ENCODE data around the gene PPM1L.
"Not testable (repeated sequence)": the region's sequence is repeated elsewhere in the genome, so short reads cannot be mapped to it uniquely, and the experiment has no call there.

Gene PPM1L

DNA sequence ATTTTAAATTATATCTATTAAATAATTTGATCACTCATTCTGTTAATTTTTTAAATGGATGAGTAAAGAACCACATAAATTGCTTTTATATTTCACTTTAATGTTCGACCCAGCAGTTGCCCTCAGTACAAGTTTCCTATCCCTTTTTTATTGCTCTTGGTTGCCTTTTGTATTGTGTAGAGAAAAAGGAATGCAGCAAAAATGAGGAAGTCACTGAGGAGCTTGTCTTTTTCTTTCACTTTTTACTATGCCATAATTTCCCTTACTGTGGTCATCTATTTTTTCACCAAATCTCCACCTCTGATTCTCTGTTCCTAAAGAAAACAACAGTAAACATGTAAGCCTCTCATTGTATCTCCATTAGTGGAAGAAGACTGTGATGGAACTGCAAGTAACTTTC, 226.5 kb downstream of the PPM1L start:
- DNase-seq (ENCODE audit: low read depth, low spot score), result no peak

DNA sequence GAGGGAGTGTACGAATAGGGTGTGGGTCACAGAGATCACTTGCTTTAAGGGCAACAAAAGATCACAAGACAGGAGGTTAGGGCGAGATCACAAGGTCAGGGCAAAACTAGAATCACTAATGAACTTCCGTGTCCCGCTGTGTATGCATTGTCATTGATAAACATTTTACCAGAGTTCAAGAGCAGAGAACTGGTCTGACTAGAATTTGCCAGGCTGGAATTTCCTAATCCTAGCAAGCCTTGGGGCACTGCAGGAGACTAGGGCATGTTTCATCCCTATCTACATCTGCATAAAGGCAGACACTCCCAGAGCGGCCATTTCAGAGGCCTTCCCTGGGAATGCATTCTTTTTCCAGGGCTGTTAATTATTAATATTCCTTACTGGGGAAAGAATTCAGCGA, 227.9 kb downstream of the PPM1L start:
- not testable (repeated sequence) for DNase-seq (ENCODE audit: low read depth, low spot score)

DNA sequence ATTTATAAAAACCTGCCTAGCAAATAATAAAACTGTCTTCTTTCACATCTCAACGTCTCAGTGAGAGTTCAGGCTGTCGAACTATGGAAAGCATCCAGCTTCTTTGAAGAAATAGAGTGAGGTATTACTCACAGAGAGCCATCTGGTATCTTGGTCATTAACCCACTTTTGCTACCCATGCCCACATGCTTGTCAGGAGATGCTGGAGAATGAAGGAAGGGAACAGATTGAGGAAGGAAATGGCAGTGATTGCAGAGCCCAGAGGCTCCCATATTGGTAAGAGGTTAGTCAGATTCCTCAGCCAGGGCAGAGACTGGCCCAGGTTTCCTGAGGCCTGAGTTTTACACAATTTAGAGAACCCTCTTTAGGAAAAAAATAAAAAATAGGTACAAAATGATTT, 230.0 kb downstream of the PPM1L start:
- DNase-seq (ENCODE audit: low read depth, low spot score), result no peak

DNA sequence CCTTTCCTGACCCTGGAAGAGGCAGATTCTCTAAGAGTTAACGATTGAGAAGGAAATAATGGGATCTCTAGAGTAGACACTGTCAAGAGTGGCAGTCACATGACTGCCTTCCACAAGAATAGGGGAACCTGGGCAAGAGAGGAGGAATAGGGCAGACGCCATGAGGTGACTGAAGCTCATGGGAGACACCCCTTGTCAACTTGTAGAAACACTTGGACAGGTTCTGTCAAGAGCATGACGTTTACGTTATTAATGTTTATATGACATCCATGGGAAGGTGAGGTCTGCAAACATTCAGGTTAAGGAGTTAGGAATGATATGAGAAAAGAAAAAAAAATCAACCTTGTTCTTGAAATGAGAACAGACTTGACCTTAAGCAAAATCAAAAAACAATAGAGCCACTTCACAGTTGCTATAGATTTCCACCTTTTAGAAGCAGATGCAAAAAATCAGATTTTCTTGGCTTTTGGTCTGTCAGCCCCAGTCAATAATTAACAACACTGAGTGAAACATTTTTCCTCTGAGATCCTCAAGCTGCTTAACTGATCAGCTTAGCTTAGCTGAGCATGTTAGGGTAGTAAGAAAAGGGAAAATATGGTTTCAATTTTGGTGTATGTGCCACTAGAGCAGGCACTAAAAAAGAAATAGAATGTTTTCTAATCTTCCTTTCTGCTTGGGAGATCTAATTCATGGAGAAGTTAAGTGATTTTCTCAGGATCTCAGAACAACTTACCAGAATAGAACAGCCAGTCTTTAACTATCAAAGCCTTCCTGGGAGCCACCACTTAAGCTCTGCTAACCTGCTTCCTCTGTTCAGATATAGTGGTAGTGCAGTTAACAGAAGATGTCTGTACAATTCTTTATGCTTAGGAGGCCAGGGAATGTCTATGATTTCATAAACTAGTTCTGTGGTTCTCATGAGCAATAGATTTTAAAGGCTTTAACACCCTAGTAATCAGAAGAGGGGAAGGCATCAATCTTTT, 232.2 kb downstream of the PPM1L start:
- DNase-seq (ENCODE audit: low read depth, low spot score), result no peak

DNA sequence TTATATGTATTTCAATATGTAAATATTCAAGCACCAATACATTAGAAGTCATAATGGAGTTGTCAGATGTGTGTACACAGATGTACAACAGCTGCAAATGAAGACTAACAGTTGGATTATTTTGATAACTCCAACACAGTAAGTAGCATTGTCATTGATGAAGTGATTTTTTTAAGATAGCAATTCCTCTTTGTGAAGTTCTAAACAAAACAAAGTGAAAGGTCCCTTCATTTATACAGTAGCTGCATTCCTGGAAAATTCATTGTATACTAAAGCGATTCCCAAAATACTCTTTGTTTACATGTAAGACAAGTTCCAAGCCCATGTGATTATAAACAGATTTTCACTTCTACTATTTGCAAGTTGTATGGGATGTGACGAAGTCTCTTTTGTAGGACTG, 234.4 kb downstream of the PPM1L start:
- DNase-seq (ENCODE audit: low read depth, low spot score), result no peak

DNA sequence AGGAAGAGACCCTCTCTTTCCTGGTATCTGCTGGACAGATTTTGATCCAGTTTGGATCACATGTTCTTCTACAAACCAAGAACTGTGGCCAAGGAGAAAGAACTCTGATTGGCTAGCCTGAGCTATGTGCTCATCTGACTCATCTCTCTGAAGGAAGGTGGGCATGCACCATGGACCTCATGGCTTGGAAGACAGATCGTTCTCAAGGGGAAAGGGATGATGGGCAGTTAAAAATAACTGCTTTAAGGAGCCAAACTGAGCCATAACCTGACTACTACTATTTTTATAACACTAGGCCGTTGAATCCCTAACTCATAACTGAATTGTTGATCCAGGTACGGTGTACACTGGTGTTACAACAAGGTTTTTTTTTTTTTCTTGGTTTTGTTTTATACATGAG, 236.7 kb downstream of the PPM1L start:
- no peak for DNase-seq (ENCODE audit: low read depth, low spot score)

DNA sequence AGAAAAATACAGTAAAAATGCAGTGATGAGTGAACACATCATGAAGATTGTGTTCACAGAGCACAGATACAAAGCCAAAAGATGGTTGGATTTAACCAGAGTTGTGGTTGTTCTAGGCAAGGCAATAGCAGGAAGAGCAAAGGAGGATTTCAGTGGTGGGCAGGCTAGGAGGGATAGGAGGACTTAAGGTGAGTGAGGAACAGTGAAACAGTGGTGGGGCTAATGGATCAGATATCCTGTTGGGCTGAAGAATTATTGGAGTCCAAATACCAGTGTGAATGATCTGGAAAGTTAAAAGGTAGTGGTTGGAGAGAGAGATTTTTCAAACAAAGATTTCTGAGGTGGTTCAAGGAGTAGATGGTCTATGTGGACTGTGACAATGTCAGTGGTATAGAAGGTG, 240.8 kb downstream of the PPM1L start:
- no peak for DNase-seq (ENCODE audit: low read depth, low spot score)

DNA sequence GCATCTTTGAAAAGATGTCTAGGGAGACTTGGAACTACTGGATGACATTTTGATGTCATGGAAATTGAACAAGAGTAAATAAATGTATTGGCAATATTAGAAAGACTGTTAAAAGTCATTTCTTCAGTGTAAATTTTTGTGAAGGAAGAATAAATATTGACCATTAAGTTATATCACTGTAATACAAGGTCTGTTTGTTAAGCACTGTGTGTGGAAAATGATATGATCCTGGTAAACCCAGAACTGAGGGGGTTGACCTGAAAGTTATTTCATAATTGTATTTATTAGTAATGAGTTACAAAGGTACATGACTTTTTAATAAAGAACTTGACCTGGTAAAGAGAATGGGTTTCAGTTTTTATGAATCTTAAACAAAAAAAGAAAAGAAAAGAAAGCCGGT, 242.6 kb downstream of the PPM1L start:
- no peak for DNase-seq (ENCODE audit: low read depth, low spot score)

DNA sequence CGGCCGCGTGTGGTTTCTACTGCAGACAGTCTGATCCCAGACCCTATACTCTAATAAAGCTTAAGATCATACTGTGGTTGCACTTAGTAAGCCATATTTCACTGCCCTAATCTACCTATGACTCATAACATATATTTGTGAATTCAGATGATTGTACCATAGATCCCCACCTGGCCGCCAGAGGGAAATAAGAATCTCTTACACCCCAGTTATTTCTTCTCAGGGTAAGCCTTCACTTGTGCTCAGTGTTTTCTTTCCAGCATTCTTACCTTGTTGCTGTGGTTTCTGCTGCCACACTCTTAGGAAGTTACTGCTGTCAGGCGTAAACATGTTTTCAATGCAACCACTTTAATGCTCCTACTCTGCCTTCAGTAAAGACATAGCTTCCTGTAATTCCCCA, 243.2 kb downstream of the PPM1L start:
- DNase-seq (ENCODE audit: low read depth, low spot score), result peak; percentile 63

DNA sequence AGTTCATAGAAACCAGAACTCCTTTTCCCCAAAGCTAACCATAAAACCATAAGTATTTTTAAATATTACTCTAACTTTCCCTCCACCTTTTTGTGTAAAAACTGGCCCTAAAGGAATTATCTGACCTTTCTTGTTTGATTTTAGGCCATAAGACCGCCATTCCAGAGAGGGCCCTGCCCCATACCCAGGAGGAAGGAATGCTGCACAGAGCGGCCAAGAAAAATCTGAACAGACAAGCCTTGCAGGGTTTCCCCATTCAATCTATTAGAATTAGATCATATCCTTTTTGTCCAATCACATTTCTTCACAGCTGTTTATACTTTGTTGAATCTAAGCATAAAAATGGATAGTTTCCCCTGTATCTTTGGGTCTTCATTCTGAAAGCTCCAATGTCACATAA, 252.1 kb downstream of the PPM1L start:
- DNase-seq (ENCODE audit: low read depth, low spot score), result no peak

DNA sequence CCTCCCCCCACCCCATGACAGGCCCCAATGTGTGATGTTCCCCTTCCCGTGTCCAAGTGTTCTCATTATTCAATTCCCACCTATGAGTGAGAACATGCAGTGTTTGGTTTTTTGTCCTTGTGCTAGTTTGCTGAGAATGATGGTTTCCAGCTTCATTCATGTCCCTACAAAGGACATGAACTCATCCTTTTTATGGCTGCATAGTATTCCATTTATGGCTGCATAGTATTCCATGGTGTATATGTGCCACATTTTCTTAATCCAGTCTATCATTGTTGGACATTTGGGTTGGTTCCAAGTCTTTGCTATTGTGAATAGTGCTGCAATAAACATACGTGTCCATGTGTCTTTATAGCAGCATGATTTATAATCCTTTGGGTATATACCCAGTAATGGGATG, 254.1 kb downstream of the PPM1L start:
- not testable (repeated sequence) for DNase-seq (ENCODE audit: low read depth, low spot score)

DNA sequence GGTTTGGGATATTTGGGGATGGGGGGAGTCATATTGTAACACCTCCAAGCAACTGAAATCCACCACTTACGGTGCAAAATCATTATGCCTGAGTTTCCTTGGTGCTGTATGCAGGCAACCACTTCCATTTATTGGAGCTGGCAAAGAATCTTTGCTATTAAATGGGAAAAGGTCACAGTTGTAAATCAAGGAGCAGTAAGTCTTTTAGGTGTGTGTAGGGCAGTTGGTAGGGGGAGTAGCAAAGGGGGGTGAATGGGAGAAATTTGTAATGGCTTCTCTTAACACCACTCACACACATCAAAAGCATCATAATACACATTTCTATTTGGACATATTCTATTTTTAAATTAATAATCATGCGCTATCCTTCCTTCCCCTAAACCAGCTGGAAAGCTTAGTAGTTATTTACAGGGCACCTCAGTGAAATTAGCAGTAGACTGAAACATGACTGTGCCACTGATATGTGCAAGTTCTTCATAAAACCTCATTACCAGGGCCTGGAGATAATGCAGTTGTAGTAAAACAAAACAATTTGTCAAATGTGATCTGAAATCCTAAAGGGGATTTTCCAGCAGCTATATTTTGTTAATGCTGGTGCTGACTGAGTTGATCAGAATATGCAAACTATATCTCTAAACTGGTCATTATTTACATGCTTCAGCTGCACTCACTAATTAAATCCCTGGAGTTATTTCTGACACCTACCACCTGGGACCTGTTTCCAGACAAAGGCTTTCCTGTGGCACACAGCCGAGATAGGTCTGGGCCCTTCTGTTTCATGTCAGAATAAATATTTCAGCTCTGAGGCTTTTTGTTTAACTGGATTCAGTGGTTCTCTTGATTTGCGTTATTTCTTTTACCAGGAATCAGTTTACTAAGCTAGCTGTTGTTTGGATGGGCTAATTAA, 259.1 kb downstream of the PPM1L start:
- no peak for DNase-seq (ENCODE audit: low read depth, low spot score)

DNA sequence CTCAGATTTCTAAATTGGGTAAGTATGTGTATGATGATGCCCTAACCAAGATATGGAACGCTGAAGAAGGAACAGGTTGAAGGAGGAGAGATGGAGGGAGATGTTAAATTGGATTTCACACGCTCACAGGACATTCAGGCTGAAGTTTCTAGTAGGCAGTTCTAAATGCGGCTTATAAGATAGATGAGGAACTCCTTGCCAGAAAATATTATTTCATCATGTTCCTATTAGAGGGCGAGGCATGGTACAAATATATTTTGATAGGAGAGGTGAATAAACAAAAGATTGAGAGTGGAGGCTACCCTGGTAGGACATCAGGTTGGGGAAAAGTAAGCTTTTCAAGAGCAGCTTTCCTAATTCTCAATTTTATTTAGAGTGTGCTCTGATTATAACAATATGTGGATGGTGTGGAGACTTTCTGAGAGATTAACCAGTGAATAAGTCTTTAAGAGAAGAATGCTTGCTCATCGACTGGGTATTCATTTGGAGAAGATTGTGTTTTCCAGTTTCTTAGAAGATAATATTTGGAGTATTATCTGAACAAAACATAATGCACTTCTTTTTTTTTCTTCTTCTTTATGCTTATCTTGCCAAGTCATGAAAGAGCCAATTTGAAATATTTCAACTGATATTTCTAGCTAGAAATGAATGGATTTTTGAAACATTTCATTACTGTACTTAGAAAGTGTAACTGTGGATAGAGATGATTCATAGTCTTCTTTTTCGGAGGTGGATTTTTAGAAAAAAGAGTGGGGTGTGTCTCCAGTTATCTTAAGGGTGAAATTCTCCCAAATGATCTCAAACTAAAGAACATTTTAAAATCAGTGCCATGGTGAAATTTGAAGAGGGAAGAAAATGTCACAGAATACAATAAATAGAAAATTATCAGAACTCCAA, 260.6 kb downstream of the PPM1L start:
- no peak for DNase-seq (ENCODE audit: low read depth, low spot score)

DNA sequence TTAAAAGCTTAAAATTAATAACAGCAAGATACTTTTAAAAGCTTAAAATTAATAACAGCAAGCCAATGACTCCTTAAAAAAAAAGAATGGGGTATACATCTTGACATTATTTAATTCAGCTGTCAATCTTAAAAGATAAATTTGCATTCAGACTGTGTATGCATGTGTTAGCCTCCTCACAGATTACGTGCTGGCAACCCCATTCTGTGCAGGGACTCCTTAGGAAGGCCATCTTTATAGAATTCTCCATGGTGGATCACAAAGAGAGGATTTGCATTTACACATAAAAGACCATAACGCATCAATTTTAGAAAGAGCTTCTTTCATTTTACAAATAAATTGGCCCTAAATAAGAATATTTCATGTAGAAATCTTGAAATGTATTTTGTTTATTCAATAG, 261.9 kb downstream of the PPM1L start:
- no peak for DNase-seq (ENCODE audit: low read depth, low spot score)

DNA sequence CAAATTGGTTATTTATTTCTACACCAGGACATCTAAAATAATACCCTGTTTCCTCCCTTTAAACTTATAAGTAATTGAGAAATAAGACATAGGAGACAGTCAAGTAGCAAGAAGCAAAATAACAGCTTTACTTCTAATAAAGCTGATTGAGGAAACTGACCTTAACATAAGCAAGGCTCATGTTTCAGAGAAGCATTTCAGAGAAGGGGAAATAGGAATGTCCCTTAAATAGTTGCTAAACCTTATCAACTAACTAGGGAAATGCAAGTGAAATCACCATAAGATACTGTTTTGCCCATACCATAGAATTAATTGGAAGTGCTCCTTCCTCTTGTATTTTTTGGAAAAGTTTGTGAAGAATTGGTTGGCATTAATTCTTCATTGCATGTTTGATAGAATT, 264.2 kb downstream of the PPM1L start:
- no peak for DNase-seq (ENCODE audit: low read depth, low spot score)

DNA sequence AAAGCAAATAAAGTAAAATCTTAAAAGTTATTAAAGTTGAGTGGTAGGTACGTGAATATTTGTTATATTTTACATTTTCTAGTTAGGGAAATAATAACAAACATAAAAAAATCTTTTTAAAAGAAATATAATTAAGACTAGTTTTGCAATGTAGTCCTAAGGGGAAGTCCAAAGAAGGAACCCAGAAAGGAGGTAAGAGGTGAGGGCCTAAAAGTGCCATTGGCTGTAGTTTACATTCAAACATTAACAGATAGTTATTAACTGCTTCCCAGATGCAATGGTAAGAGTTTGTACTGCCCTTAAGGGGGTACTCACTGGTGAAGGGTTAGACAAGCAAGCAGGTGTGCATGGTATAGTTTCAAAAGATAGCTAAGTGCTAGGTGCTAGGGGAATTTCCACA, 269.9 kb downstream of the PPM1L start:
- no peak for DNase-seq (ENCODE audit: low read depth, low spot score)

DNA sequence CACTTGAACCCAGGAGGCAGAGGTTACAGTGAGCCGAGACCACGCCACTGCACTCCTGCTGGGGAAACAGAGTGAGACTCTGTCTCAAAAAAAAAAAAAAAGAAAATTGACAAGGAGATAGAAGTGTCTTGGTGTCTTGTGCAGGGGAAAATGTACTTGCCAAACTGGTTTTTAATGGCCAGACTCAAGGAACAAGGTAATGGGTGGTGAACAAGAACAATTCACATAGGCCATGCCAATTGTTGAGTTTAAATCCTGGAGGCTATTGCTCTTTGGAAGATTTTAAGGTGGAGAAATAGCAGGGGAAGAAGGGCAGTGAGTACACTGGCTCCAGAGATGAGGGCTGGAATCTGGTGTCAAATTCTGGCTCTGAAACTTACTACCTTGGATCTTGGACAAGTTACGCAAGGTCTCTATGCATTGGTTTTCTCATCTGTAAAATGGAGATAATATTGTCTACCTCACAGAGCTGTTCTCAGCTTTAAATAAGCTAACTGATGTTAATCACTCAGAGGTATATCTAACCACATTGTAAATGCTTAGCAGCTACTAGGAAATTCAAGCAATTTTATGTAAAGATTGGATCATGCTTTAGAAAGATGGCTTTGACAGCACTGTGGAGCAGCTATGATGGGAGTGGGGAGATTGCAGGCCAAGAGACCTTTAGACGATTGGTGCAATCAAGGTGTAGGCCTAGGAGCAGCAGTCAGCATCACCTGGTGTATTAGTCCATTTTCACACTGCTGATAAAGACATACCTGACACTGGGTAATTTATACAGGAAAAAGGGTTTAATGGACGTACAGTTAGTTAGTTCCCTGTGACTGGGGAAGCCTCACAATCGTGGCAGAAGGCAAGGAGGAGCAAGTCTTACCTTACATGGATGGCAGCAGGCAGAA, 270.8 kb downstream of the PPM1L start:
- DNase-seq (ENCODE audit: low read depth, low spot score), result no peak

DNA sequence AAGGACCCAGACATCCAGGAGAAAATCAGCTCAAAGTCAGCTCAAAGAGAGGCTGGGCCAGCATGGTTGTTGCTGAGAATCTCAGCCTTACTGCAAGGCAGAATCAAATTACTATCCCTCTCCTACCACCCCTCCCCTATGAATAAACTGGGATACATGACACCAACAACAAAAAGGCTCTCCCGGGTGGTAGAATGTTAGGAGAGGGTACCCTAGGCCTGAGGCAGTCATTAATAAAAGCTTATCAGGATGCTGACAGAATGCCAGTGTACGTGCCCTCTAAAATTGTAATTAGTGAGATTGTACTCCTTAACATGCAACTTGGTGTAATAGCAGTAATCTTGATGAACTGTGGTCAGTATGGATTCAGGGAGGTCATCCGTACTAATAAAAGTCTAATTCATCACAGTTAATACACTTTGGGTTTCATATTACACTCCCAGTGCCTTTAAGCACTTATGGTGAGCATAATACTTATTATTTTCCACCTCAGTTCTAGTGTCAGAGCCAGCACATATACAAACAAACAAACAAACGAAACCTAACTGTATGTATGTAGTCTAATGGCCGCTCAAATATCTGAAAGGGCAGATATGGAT, 272.6 kb downstream of the PPM1L start:
- DNase-seq (ENCODE audit: low read depth, low spot score), result peak; percentile 4

DNA sequence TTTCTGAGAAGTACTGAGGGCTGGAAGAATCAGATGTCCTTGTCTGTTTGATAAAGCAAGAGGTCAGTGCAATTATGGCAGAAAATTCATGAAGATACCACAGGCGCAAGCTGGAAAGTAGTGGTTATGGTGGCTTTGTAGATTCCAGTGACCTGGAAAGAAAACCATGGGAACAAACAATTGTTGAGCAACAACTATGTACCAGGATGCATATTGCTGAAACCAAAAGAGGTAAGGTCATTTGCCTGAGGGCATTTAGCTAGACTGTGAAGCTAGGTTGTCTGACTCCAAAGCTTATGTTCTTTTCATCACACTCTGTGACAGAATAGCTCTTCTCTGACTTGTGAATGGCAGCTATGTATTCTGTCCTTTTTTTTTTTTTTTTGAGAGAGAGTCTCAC, 275.1 kb downstream of the PPM1L start:
- no peak for DNase-seq (ENCODE audit: low read depth, low spot score)

DNA sequence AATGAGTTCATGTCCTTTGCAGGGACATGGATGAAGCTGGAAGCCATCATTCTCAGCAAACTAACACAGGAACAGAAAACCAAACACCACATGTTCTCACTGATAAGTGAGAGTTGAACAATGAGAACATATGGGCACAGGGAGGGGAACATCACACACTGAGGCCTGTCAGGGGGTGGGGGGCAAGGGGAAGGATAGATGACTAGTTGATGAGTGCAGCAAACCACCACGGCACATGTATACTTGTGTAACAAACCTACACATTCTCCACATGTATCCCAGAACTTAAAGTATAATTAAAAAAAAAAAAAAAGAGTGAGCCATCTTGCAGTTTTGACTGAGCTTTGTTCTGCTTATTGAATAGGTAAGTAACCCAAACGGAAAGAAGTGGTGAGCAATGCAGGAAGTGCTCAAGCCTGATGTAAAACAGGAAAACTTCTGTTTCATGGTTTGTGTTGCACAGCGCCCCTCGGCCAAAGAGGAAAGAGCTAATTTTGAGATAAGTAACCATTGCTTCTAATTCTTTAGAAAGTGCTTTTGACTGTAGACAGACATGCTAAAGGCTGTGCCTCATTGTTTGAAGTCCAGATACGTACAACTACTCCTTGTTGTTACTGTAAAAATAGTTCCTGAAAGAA, 279.0 kb downstream of the PPM1L start:
- peak; percentile 54 for DNase-seq (ENCODE audit: low read depth, low spot score)
